OCI-LY7 (cell line): ENCODE measurements around the gene ADGRG6. TPM values are rescaled to one million over a fixed set of nuclear protein-coding genes. Genes with fewer than 3 reads are reported as not detected.

Experiments
- BruUV-seq: library from RNA; stranded (reverse); fragments of 400-500 nt; replicated peaks from 2 replicates; lab custom pipeline; 2021; lab: Mats Ljungman, UMichigan
- CTCF ChIA-PET: fragments of 300-600 bp; sonication (Branson Sonifier 250); formaldehyde crosslinking; loops from one replicate; lab custom pipeline; 2022; ENCODE audit warnings: antibody characterized with exemption; ENCODE audit not compliant: unreplicated experiment; lab: Charles Lee
- POLR2A ChIA-PET: fragments of 300-600 bp; sonication (Branson Sonifier 250); formaldehyde crosslinking; loops from one replicate; lab custom pipeline; 2022; ENCODE audit warnings: antibody characterized with exemption; lab: Charles Lee
- DNase-seq: peaks from one replicate; pipeline ENCODE4 v3.0.0-alpha.2; 2015; ENCODE audit warnings: low spot score
- H2AFZ ChIP-seq: fragments of 200-600 bp; sonication (generic), shearing (Covaris generic); 2 replicates; pipeline ENCODE4 v1.6.1; 2014; ENCODE audit warnings: mild to moderate bottlenecking, antibody characterized with exemption, low read length, moderate library complexity
- H3K27ac ChIP-seq: fragments of 200-600 bp; sonication (generic); 2 replicates; pipeline ENCODE4 v1.5.1; 2014; ENCODE audit warnings: mixed run types, low read depth, mild to moderate bottlenecking, moderate library complexity, low read length, inconsistent platforms; ENCODE audit not compliant: poor library complexity, severe bottlenecking
- H3K36me3 ChIP-seq: fragments of 200-600 bp; sonication (generic); 2 replicates; pipeline ENCODE4 v1.6.1; 2014; ENCODE audit warnings: mild to moderate bottlenecking, antibody characterized with exemption, low read length, moderate library complexity, mixed read lengths; ENCODE audit not compliant: insufficient read depth
- H3K4me1 ChIP-seq: fragments of 200-600 bp; sonication (generic); 2 replicates; pipeline ENCODE4 v1.5.1; 2014; ENCODE audit warnings: mild to moderate bottlenecking, low read length; ENCODE audit not compliant: insufficient read depth, poor library complexity, severe bottlenecking
- H3K4me2 ChIP-seq: fragments of 200-600 bp; sonication (generic); 2 replicates; pipeline ENCODE4 v1.6.1; 2014; ENCODE audit warnings: mild to moderate bottlenecking, low read length
- H3K4me3 ChIP-seq: fragments of 200-600 bp; sonication (generic); 2 replicates; pipeline ENCODE4 v1.5.1; 2014; ENCODE audit warnings: mild to moderate bottlenecking, low read depth, low read length; ENCODE audit not compliant: poor library complexity, severe bottlenecking
- H3K79me2 ChIP-seq: fragments of 200-600 bp; sonication (generic); 2 replicates; pipeline ENCODE4 v1.6.1; 2016; ENCODE audit warnings: low read depth, mild to moderate bottlenecking, low read length, moderate library complexity, mixed read lengths; ENCODE audit not compliant: insufficient read depth
- H3K9me2 ChIP-seq: fragments of 200-600 bp; sonication (generic); 2 replicates; pipeline ENCODE4 v1.6.1; 2016; ENCODE audit warnings: mild to moderate bottlenecking, low read length, mixed read lengths; ENCODE audit not compliant: insufficient read depth
- H3K9me3 ChIP-seq: fragments of 200-600 bp; sonication (generic); 2 replicates; pipeline ENCODE4 v1.6.1; 2014; ENCODE audit warnings: mild to moderate bottlenecking, mixed run types, low read length, mixed read lengths
- H4K20me1 ChIP-seq: fragments of 200-600 bp; sonication (generic); 2 replicates; pipeline ENCODE4 v1.6.1; 2014; ENCODE audit warnings: mild to moderate bottlenecking, antibody characterized with exemption, low read length, moderate library complexity, mixed read lengths; ENCODE audit not compliant: insufficient read depth
- EZH2phosphoT487 ChIP-seq: fragments of 200-600 bp; sonication (generic); IDR thresholded peaks from 2 replicates; pipeline ENCODE4 v1.6.1; 2018; ENCODE audit warnings: low read depth, borderline replicate concordance, mild to moderate bottlenecking, mixed run types, antibody characterized with exemption, low read length, moderate library complexity, mixed read lengths
- intact Hi-C: fragments of 100-400 bp; cut with micrococcal nuclease; formaldehyde crosslinking; loops from one replicate; pipeline ENCODE4 v1.10.0; 2022; ENCODE audit not compliant: unreplicated experiment
- total RNA-seq, 2 experiments: library from RNA; depleted of rRNA in 1 of 2; stranded (reverse); fragments of >200 nt in 1 of 2; shearing (Covaris generic) in 1 of 2; gene quantifications; 2 replicates each; pipeline ENCODE4 v1.2.3, GENCODE V29; 2014 to 2022
- TF ChIP-seq, protein P1 (sequence below): fragments of 200-600 bp; sonication (generic); conservative IDR thresholded peaks from 2 replicates; pipeline ENCODE4 v1.5.1; 2014; ENCODE audit warnings: mild to moderate bottlenecking, antibody characterized with exemption, low read length, moderate library complexity, mixed read lengths

The ADGRG6 gene
- total RNA-seq, 2 experiments from 2014 or later = not detected

DNA sequence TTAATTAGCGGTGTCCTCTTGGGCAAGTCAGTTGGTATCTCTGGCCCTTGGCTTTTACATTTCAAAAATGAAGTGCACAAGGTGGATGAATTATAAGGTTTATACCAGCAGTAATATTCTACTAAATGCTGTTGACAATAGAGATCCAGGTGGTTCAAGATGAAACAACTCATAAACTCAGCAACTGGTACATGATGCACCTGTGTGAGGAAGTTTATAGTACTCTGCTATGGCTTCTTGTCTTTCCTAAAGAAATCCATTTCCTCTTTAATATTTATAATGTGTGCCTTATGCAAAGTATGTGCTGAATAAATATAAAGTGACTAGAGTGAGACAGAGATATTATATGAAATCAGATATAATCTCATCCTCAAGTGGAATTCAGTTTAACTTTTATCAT lies 48.5 kb downstream of the ADGRG6 start:
- Histone ChIP-seq H3K36me3 (no peaks in the 10 kb centered on the region), H3K4me3 (no peak overlapping the region), H2AFZ (no peak overlapping the region), H3K79me2 (no peaks in the 10 kb centered on the region), H4K20me1 (no peaks in the 10 kb centered on the region), H3K4me2 (no peak overlapping the region), H3K9me3 (no peaks in the 10 kb centered on the region), H3K9me2 (no peaks in the 10 kb centered on the region), H3K27ac (no peak overlapping the region), H3K4me1 (no peaks in the 10 kb centered on the region)
- TF ChIP-seq EZH2phosphoT487 = no peak
- TF ChIP-seq, protein P1, sequence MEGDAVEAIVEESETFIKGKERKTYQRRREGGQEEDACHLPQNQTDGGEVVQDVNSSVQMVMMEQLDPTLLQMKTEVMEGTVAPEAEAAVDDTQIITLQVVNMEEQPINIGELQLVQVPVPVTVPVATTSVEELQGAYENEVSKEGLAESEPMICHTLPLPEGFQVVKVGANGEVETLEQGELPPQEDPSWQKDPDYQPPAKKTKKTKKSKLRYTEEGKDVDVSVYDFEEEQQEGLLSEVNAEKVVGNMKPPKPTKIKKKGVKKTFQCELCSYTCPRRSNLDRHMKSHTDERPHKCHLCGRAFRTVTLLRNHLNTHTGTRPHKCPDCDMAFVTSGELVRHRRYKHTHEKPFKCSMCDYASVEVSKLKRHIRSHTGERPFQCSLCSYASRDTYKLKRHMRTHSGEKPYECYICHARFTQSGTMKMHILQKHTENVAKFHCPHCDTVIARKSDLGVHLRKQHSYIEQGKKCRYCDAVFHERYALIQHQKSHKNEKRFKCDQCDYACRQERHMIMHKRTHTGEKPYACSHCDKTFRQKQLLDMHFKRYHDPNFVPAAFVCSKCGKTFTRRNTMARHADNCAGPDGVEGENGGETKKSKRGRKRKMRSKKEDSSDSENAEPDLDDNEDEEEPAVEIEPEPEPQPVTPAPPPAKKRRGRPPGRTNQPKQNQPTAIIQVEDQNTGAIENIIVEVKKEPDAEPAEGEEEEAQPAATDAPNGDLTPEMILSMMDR = no peak
- POLR2A ChIA-PET = no interaction called here
- no TSS peak for BruUV-seq
- no peak for DNase-seq
- CTCF ChIA-PET = no interaction called here
- intact Hi-C loops = no loop called here

DNA sequence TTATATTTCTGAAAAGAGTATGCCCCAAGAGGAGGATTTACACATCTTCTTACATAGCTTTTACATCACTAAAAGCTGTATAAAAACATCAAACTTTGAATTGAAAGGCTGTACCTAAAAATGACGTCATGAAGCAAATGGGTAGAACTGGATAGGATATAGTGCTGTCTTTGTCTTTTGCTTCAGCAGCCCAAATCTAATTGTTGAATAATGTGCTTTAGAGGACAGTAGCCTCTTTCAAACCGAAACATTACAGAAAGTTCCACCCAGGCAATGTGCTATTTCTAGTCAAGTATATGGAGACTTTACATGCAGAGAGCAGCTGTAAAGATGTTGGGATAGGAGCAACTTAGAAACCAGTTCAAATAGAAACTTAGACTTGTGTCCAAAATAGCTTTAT lies 51.9 kb downstream of the ADGRG6 start:
- BruUV-seq = no TSS peak
- no peak for TF ChIP-seq EZH2phosphoT487
- TF ChIP-seq, protein P1 = no peak

DNA sequence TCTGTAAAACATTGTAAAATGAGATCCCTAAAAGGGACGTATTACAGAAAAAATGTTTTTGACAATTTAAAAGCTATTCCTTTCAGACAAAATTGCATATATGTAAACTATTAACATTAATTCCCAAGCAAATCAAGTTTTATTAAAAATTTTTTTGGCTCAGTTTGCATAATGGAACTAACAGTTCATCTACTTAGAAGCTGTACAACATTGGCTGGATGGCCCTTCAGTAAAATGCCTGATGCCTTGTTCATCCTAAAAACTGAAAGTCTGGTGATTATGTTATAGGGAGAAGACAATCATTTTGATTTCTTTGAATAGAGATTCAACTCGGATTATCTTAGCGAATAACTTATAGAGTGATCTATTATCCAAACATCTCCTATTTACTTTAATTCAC lies 52.8 kb downstream of the ADGRG6 start:
- H3K27ac ChIP-seq = no peak overlapping the region
- intact Hi-C loops = no loop called here
- H3K9me2 ChIP-seq = no peaks in the 10 kb centered on the region
- no peaks in the 10 kb centered on the region for H3K79me2 ChIP-seq
- POLR2A ChIA-PET = no interaction called here
- H3K36me3 ChIP-seq = no peaks in the 10 kb centered on the region
- H2AFZ ChIP-seq = no peak overlapping the region
- H3K4me3 ChIP-seq = no peak overlapping the region
- no peak for DNase-seq
- no TSS peak for BruUV-seq
- H3K4me1 ChIP-seq = no peaks in the 10 kb centered on the region
- CTCF ChIA-PET = no interaction called here
- TF ChIP-seq, protein P1 = no peak
- TF ChIP-seq EZH2phosphoT487 = no peak
- no peak overlapping the region for H3K4me2 ChIP-seq
- no peaks in the 10 kb centered on the region for H3K9me3 ChIP-seq
- H4K20me1 ChIP-seq = no peaks in the 10 kb centered on the region

More for the DNA sequence above, 51.9 kb downstream of the ADGRG6 start:
- CTCF ChIA-PET = no interaction called here
- Histone ChIP-seq H3K4me3 (no peak overlapping the region), H3K9me3 (no peaks in the 10 kb centered on the region), H2AFZ (no peak overlapping the region), H3K36me3 (no peaks in the 10 kb centered on the region), H3K9me2 (no peaks in the 10 kb centered on the region), H3K27ac (no peak overlapping the region), H4K20me1 (no peaks in the 10 kb centered on the region), H3K4me1 (no peaks in the 10 kb centered on the region), H3K79me2 (no peaks in the 10 kb centered on the region), H3K4me2 (no peak overlapping the region)
- no peak for DNase-seq
- intact Hi-C loops = no loop called here
- POLR2A ChIA-PET = no interaction called here
